Subcutaneous abdominal adipose tissue (tissue), 5 donors: Measurements from ENCODE around the gene ZAR1L.

Experiments used
- H3K27ac ChIP-seq: one replicate; pipeline ENCODE4 v1.7.0; 2013; ENCODE audit warnings: low read depth, mild to moderate bottlenecking, inconsistent platforms, low read length, moderate library complexity
- H3K27me3 ChIP-seq, 5 donors: one replicate each; pipeline ENCODE4 v1.7.0; 2013; ENCODE audit warnings: low read length in 5 of 5, inconsistent platforms in 1 of 5; ENCODE audit not compliant: control insufficient read depth in 5 of 5, insufficient read depth in 4 of 5
- H3K36me3 ChIP-seq, 5 donors: one replicate each; pipeline ENCODE4 v1.7.0; 2013; ENCODE audit warnings: low read length in 5 of 5; ENCODE audit not compliant: control insufficient read depth in 5 of 5, insufficient read depth in 5 of 5
- H3K4me1 ChIP-seq, 5 donors: one replicate each; pipeline ENCODE4 v1.7.0; 2013; ENCODE audit warnings: low read length in 5 of 5, mild to moderate bottlenecking in 3 of 5, moderate library complexity in 1 of 5; ENCODE audit not compliant: control insufficient read depth in 5 of 5, insufficient read depth in 5 of 5
- H3K4me3 ChIP-seq, 5 donors: one replicate each; pipeline ENCODE4 v1.7.0; 2013; ENCODE audit warnings: low read length in 5 of 5, low read depth in 1 of 5
- H3K9ac ChIP-seq, 5 donors: one replicate each; pipeline ENCODE4 v1.7.0; 2013; ENCODE audit warnings: low read length in 5 of 5, mild to moderate bottlenecking in 4 of 5, moderate library complexity in 3 of 5
- H3K9me3 ChIP-seq, 5 donors: one replicate each; pipeline ENCODE4 v1.7.0; 2013; ENCODE audit warnings: low read length in 5 of 5; ENCODE audit not compliant: control insufficient read depth in 5 of 5
- donor health status: healthy.
- donor health status: healthy.
- donor health status: healthy.
- donor health status: healthy.
- donor health status: healthy.

The ZAR1L gene

DNA sequence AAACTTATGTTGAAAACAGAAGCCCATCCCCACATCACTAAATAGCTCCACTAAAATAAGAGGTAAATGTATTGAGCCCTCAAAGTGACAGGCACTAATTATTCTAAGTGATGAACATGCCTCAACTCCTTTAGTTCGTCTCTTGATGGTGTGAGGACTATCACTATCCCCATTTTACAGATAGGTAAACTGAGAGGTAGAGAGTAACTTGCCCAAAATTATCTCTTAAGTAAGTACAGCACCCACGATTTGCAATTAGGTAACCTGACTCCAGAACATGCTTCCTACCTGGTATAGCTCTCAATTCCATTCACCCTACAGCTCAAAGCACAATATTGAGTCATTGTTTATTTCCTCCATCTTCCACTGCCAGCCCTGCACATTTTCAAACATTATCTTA, 12.7 kb downstream of the ZAR1L start:
- Histone ChIP-seq H3K4me1 (peaks cover 0 to 4% (median 0%) of the 10 kb centered on the region in 5 donors), H3K36me3 (peaks cover 0 to 2% (median 0%) of the 10 kb centered on the region in 5 donors), H3K4me3 (no peak overlapping the region), H3K27me3 (peaks cover 0 to 6% (median 0%) of the 10 kb centered on the region in 5 donors), H3K27ac (no peak overlapping the region), H3K9me3 (no peaks in the 10 kb centered on the region), H3K9ac (no peak overlapping the region)

DNA sequence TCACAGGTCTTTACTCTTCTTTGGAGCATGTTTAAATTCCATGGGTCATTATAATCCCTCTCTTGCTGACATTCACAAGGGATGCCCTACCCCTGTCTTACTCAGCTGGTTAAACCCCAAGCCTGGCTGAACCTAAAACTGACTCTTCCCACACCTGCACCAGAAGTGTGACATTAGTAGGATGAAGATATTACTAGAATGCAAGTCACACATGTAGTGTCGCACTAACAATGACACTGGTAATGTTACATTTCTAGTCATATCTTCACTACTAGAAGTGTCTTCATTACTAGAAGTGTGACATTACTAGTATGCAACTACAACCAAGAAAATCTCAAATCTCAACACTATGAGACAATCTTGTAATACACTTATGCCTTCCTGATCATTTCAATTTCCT, 14.2 kb downstream of the ZAR1L start:
- Histone ChIP-seq H3K9me3 (no peaks in the 10 kb centered on the region), H3K4me1 (peaks cover 0 to 4% (median 0%) of the 10 kb centered on the region in 5 donors), H3K36me3 (peaks cover 0 to 4% (median 2%) of the 10 kb centered on the region in 5 donors), H3K9ac (no peak overlapping the region), H3K27me3 (peaks cover 0 to 6% (median 0%) of the 10 kb centered on the region in 5 donors), H3K4me3 (no peak overlapping the region), H3K27ac (no peak overlapping the region)

DNA sequence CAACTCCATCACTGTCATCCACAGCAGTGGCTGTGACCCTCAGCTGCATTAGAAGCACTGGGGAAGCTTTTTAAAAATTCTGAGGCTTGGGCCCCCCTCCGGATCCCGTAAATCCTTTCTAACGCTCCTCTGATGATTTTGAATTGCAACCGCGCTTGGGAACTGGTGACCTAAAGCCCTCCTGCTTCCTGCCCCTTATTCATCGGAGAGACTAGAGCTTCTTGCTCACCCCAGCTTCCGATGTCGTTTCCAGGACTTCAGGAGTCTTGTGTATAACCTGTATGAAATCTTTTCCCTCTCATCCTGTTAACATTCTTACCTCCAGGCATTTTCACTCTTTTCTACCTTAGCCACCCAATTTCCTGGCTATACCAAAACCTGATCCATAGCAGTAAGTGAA, 14.8 kb downstream of the ZAR1L start:
- Histone ChIP-seq H3K27me3 (peaks cover 0 to 6% (median 0%) of the 10 kb centered on the region in 5 donors), H3K9me3 (no peaks in the 10 kb centered on the region), H3K27ac (no peak overlapping the region), H3K9ac (no peak overlapping the region), H3K36me3 (peaks cover 0 to 9% (median 4%) of the 10 kb centered on the region in 5 donors), H3K4me3 (no peak overlapping the region), H3K4me1 (peaks cover 0 to 4% (median 0%) of the 10 kb centered on the region in 5 donors)

DNA sequence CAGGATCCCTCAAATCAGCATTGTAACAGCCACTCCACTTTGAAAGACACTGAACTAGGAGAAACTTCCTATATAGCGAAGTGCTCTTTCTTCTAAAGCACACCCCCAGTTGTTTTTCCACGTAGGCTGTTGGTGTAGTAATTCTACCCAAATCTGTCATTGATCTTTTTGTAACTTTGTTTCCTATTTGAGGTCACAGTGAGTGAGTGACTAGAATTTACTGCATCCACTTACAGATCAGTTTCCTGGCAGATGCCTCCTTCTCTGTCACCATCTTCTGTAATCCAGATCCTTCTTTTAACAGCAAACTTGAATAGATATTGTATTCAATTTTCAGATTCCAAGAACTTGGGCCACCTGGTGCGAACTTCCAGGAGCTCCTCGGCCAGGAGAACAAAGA, 15.3 kb downstream of the ZAR1L start:
- peaks cover 0 to 4% (median 0%) of the 10 kb centered on the region in 5 donors for H3K4me1 ChIP-seq
- H3K9me3 ChIP-seq, result no peaks in the 10 kb centered on the region
- H3K36me3 ChIP-seq, result peaks cover 0 to 13% (median 8%) of the 10 kb centered on the region in 5 donors
- H3K4me3 ChIP-seq, result no peak overlapping the region
- H3K27ac ChIP-seq, result no peak overlapping the region
- H3K27me3 ChIP-seq, result peaks cover 0 to 6% (median 0%) of the 10 kb centered on the region in 5 donors
- H3K9ac ChIP-seq, result no peak overlapping the region

DNA sequence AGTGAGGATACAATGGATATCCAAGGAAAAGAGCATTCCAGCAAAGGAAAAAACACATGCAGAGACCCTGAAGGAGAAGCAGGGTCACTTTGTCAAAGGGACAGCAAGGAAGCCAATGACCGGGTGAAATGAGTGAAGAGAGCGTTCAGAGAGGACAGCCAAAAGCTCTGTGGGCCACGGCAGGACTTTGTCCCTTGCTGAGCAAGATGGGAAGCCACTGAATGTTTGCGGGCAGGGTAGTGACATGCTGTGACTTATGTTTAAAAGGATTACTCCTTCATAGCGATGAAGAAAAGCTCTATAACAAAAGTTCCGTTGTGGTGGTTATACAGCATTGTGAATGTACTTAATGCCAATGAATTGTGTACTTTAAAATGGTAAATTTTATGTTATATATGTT, 16.5 kb downstream of the ZAR1L start:
- Histone ChIP-seq H3K9ac (no peak overlapping the region), H3K27me3 (peaks cover 0 to 6% (median 0%) of the 10 kb centered on the region in 5 donors), H3K27ac (no peak overlapping the region), H3K36me3 (peaks cover 0 to 18% (median 15%) of the 10 kb centered on the region in 5 donors), H3K4me1 (peaks cover 0 to 4% (median 0%) of the 10 kb centered on the region in 5 donors), H3K4me3 (no peak overlapping the region), H3K9me3 (no peaks in the 10 kb centered on the region)

DNA sequence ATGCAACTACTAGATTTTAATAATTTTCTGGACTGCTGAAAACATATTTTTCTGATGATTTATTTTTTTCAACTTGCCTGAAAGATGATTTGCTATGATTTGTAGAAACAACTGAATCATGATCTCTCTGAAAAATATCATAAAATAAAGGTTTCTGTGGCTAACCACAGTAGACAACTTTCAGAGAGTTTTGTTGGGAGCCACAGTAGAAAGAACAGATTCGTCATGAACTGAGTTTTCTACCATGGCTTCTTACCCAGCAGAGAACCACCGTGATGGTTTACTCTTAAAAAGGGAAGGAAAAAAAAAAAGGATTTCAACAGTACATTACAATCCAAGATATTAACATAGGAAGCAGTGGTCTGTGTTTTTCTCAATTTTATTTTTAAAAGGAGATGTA, 18.0 kb downstream of the ZAR1L start:
- H3K36me3 ChIP-seq, result peaks cover 0 to 18% (median 15%) of the 10 kb centered on the region in 5 donors
- peaks cover 0 to 6% (median 0%) of the 10 kb centered on the region in 5 donors for H3K27me3 ChIP-seq
- H3K9me3 ChIP-seq, result no peaks in the 10 kb centered on the region
- no peak overlapping the region for H3K4me3 ChIP-seq
- H3K9ac ChIP-seq, result no peak overlapping the region
- peaks cover 0 to 4% (median 0%) of the 10 kb centered on the region in 5 donors for H3K4me1 ChIP-seq
- no peak overlapping the region for H3K27ac ChIP-seq

DNA sequence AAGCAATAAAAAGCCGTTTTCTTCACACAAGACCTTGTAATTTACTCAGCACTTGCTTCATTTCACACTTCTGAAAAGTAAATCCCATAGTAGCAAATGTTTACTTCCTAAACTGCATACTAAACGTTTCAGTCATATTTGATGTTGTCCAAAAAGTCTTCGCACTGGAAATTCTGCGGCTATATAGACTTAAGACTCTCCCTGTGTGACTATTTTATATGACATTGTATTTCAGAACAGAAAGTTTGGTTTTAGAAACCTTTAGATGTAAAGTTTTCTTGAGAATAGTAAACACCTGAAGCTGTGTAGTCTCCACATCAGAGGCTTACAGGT, 29.6 kb downstream of the ZAR1L start:
- Histone ChIP-seq H3K27ac (peak overlapping the region; percentile 61), H3K9me3 (no peaks in the 10 kb centered on the region), H3K4me1 (peaks cover 0 to 15% (median 10%) of the 10 kb centered on the region in 5 donors), H3K36me3 (peaks cover 0 to 18% (median 9%) of the 10 kb centered on the region in 5 donors), H3K4me3 (no peak overlapping the region), H3K9ac (no peak overlapping the region), H3K27me3 (no peaks in the 10 kb centered on the region)

DNA sequence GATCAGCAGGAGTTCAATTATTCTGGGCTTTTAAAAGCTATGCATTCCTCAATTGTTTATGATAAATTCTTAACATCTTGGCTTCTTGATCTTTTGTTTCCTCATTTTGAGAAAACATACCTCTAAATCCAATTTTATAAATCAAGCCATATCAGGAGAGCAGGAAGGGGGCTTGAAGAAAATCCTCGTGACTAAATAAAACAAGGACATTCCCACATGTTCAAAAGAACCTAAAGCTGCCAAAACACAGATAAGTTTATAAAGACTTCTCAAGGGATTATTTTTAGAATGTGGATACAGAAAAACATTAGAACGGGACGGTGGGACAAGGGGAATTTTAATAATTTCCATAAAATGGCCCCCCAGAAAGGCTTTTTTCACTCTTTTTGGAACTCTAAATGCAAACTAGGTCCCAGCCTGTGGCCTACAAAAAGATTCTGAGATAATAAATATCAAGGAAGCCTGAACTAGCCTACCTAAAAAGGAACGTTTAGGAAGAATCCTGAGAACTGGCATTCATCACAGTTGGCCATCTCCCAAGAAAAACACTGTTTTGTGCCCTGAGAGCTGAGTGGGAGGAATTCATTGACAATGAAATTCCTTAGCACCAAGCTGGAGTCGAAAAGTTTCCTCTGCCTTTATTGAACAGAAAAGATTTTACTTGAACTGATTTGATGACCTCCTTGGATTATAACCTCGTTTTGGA, 30.1 kb downstream of the ZAR1L start:
- H3K27me3 ChIP-seq, result no peaks in the 10 kb centered on the region
- peaks cover 0 to 20% (median 9%) of the 10 kb centered on the region in 5 donors for H3K36me3 ChIP-seq
- H3K9me3 ChIP-seq, result no peaks in the 10 kb centered on the region
- no peak overlapping the region for H3K9ac ChIP-seq
- peak overlapping the region; percentile 61 for H3K27ac ChIP-seq
- peaks cover 0 to 15% (median 10%) of the 10 kb centered on the region in 5 donors for H3K4me1 ChIP-seq
- H3K4me3 ChIP-seq, result no peak overlapping the region

DNA sequence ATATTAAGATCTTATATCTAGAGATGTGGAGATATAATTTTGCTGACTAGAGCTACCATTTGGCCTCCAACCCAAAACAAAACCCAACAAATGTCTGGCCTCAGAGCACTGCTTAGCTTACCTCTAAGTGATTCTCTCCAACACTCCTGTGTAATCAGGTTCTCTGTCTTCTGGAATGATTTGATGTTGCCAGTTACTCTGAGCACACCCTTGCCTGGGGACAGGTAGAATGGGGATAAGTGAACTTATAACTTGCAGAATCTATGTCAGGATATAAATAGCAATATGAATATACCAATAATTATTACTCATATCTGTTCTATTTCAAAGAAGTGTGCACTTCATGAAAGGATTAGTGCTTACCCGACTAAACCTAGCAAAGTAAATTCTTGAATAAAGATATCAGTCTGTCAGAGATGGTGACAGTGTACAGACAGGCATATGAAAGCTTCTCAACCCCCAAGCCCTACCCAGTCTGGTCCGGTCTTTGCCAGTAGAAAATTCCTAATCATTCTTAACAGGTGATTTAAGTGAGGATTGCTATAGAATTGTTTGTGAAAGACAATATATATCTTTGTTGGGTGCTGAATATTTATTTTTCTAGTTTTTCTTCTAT, 33.0 kb downstream of the ZAR1L start:
- no peaks in the 10 kb centered on the region for H3K9me3 ChIP-seq
- H3K9ac ChIP-seq, result no peak overlapping the region
- H3K4me1 ChIP-seq, result peaks cover 0 to 15% (median 10%) of the 10 kb centered on the region in 5 donors
- H3K36me3 ChIP-seq, result peaks cover 12 to 40% (median 24%) of the 10 kb centered on the region in 5 donors
- H3K27ac ChIP-seq, result no peak overlapping the region
- no peaks in the 10 kb centered on the region for H3K27me3 ChIP-seq
- no peak overlapping the region for H3K4me3 ChIP-seq

DNA sequence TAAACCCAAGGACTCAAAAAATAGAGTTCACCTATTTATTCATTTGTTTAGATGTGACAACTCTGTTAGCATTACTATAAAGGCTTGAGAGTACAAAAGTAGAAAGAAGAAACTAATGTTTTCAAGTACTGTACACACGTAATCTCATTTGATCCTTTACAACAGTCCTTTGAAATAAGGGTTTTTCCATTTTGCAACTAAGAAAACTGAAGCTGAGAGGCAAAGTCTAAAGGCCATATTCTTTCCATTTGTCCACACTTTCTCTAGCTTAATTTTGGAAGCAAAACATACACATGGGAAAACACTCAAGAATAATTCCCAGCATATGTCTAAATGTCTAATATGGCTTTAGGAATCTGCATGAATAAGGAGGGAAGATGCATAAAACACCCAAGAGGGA, 34.1 kb downstream of the ZAR1L start:
- no peak overlapping the region for H3K4me3 ChIP-seq
- no peak overlapping the region for H3K9ac ChIP-seq
- no peaks in the 10 kb centered on the region for H3K9me3 ChIP-seq
- H3K4me1 ChIP-seq, result peaks cover 0 to 15% (median 10%) of the 10 kb centered on the region in 5 donors
- H3K27me3 ChIP-seq, result no peaks in the 10 kb centered on the region
- peaks cover 13 to 49% (median 33%) of the 10 kb centered on the region in 5 donors for H3K36me3 ChIP-seq
- H3K27ac ChIP-seq, result no peak overlapping the region
